SK-N-SH (cell line): Measurements from ENCODE around the gene THAP2.
"Not testable (repeated sequence)": the region's sequence is repeated elsewhere in the genome, so short reads cannot be mapped to it uniquely, and the experiment has no call there.

Source experiments
- CTCF ChIP-seq: fragments of 200-600 bp; sonication (generic); IDR thresholded peaks from 2 replicates; pipeline ENCODE4 v1.6.1; 2017; ENCODE audit warnings: antibody characterized with exemption, mild to moderate bottlenecking, moderate library complexity
- MXI1 ChIP-seq: IDR thresholded peaks from 2 replicates; pipeline ENCODE4 v1.6.1; 2012; ENCODE audit warnings: mild to moderate bottlenecking, low read depth, low read length, improper control_type of control experiment
- POLR2AphosphoS5 ChIP-seq: IDR thresholded peaks from 2 replicates; pipeline ENCODE4 v1.6.1; 2012; ENCODE audit warnings: low read depth, low read length
- REST ChIP-seq: IDR thresholded peaks from 2 replicates; pipeline ENCODE4 v1.6.1; 2012; ENCODE audit warnings: mild to moderate bottlenecking, low read depth, low read length, moderate library complexity
- TAF1 ChIP-seq: IDR thresholded peaks from 2 replicates; pipeline ENCODE4 v1.6.1; 2012; ENCODE audit warnings: low read depth, mild to moderate bottlenecking, low read length, moderate library complexity, borderline replicate concordance
- USF2 ChIP-seq: fragments of 150-350 bp; IDR thresholded peaks from 2 replicates; pipeline ENCODE4 v1.6.1; 2017; ENCODE audit warnings: antibody characterized with exemption, low read length, low read depth, borderline replicate concordance

GRCh38 chr12:71687172-71687571 is 23.1 kb downstream of the THAP2 start:
- TF ChIP-seq CTCF, TAF1, REST, POLR2AphosphoS5, MXI1, USF2: not testable (repeated sequence)
